Astrocyte (in vitro differentiated cells and primary cell): Measurements from ENCODE around the gene SPATC1L.

Experiments used
- CTCF ChIP-seq: IDR thresholded peaks from 2 replicates; pipeline ENCODE4 v1.5.1; 2011; ENCODE audit warnings: low read depth, mild to moderate bottlenecking, inconsistent platforms, low read length, moderate library complexity; ENCODE audit not compliant: insufficient read depth
- EZH2 ChIP-seq: IDR thresholded peaks from 2 replicates; pipeline ENCODE4 v1.6.1; 2012; ENCODE audit warnings: mild to moderate bottlenecking, low read length, inconsistent platforms; ENCODE audit not compliant: insufficient read depth

- TF ChIP-seq CTCF (no peak), EZH2 (no peak)
These were observed 3.6 kb upstream of the SPATC1L start for GRCh38 chr21:46187814-46188213.
